Stimulated activated CD8-positive, alpha-beta memory T cell treated with anti-CD3 and anti-CD28 coated beads, Interleukin-12 subunit alpha, Interleukin-12 subunit beta, amount 100 ng/mL, for 4 hours (primary cell): ENCODE measurements around the gene STPG3.
A peak's percentile ranks its signal among the peaks of the same experiment; 100 is the strongest.

Experiments
- DNase-seq: peaks from one replicate; pipeline ENCODE4 v3.0.0-alpha.2; 2020; ENCODE audit warnings: low read depth

The STPG3 gene

DNA sequence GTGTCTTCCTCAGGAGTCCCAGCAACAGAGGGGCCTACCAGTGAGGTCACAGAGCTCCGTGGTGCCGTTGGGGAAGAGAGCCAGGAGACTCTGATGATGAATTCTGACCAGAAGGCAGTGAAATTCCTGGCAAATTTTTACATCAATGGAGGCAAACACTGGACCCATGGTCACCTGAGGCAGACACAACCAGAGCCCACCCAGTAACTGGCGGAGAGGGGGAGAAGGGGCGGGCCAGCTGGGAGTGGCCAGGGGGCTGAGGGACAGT, at the start of gene STPG3:
Gene STPG3, plus strand, starts transcription at position 93 of the 268 bp plus-strand sequence. Its CDS starts 1 bp downstream, at position 94.
- DNase-seq = no peak

DNA sequence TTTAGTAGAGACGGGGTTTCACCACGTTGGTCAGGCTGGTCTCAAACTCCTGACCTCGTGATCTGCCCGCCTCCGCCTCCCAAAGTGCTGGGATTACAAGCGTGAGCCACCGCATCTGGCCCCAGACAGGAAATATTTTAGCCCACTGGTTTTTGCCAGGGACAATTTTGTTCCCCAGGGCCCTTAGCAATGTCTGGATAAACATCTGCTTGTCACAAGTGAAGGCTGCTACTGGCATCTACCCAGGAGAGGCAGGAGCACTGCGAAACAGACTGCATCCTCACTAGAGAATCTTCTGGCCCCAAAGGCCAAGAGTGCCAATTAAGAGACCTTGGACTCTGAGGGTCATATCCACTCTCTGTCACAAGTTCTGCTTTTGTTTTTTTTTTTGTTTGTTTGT, 48.1 kb upstream of the STPG3 start:
- no peak for DNase-seq

DNA sequence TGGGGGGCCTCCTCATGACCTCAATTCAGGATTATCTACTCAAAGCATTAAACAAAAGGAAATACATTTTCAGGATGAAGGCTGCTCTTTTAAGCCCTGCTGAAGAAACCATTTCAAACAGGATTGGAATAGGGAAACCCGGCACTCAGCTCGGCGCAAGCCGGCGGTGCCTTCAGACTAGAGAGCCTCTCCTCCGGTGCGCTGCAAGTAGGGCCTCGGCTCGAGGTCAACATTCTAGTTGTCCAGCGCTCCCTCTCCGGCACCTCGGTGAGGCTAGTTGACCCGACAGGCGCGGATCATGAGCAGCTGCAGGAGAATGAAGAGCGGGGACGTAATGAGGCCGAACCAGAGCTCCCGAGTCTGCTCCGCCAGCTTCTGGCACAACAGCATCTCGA, 46.4 kb upstream of the STPG3 start:
- DNase-seq = no peak

GRCh38 chr9:137205126-137206069, 45.7 kb upstream of the STPG3 start, which contains the start of the genes NDOR1 and TMEM203:
NDOR1 (plus strand) TSS chr9:137205700; CDS start chr9:137205778, 78 bp downstream.
TMEM203 (minus strand) TSS chr9:137205648; CDS start chr9:137205414, 234 bp downstream.
- DNase-seq = peak; percentile 86

GRCh38 chr9:137206602-137207001, 44.5 kb upstream of the STPG3 start:
- no peak for DNase-seq

DNA sequence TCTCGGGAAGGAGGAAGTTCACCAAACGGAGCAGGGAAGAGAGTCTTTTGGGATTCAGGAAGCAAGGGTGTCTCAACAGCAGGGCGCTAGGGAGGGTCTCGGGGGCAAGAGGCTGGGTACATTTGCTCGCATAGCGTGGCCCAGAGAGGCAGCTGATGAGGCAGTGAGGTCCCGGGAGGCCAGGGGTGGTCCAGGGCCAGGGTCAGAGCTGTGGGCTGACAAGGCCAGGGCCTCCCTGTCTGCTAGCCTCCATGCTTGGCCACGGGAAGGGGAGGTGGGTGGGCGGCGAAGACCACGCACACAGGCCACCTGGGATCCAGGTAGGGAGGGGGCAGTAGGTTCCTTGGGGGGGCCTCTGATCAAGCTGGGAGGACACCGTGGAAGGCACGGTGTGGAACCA, 39.6 kb upstream of the STPG3 start:
- no peak for DNase-seq

DNA sequence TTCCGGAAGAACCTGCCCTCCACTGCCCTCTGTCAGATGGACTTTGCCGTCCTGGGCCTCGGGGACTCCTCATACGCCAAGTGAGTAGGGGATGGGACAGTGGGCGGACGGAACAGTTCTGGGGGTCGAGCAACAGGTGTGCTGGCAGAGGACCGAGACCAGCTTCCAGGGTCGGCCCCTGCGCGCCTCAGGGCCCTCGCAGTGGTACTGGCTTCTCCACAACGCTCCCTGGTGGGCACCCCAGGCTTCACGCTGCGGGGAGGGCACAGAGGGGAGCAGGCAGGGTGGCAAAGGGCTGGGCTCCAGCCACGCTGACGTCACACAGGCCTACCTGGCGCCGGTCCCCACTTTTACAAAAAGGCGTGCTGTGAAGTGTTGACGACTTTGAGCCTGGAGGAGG, 38.6 kb upstream of the STPG3 start:
- no peak for DNase-seq

DNA sequence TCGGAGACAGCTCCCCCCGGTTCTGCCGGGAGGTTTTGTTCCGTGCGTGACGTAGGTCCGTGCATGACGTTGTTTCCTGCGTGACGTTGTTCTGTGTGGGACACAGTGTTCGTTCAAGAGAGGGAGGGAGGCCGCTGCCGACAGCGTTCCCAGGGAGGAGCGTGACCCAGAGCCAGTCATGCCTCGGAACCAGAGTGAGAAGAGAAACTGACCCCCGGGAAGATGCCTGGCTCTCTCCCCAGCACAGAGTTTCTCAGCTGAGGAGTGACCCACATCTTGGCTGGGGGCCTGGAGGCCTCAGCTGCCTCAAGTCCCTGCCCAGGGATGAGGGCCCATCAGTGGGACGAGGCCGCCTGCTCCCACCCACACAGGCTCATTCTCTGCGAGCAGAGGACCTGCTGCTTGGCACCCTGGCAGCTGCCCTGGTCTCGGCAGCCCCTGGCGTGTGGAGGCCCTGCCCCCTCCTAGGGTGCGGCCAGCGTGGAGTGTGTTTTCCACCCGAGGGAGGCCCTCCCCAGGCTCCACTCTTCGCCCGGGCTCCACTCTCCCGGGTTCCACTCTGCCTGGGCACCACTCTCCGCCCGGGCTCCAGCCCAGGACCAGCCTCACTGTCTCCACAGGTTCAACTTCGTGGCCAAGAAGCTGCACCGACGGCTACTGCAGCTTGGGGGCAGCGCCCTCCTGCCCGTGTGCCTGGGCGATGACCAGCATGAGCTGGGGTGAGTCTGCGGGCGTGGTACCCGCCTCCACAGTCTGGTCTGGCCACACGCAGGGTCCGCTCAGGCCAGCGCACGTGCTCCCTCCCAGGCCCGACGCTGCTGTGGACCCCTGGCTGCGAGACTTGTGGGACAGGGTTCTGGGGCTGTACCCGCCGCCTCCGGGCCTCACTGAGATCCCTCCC, 37.7 kb upstream of the STPG3 start:
- no peak for DNase-seq

- no peak for DNase-seq
These were observed 36.5 kb upstream of the STPG3 start for GRCh38 chr9:137214620-137215019.

GRCh38 chr9:137215196-137215986, 35.7 kb upstream of the STPG3 start:
- DNase-seq = no peak

DNA sequence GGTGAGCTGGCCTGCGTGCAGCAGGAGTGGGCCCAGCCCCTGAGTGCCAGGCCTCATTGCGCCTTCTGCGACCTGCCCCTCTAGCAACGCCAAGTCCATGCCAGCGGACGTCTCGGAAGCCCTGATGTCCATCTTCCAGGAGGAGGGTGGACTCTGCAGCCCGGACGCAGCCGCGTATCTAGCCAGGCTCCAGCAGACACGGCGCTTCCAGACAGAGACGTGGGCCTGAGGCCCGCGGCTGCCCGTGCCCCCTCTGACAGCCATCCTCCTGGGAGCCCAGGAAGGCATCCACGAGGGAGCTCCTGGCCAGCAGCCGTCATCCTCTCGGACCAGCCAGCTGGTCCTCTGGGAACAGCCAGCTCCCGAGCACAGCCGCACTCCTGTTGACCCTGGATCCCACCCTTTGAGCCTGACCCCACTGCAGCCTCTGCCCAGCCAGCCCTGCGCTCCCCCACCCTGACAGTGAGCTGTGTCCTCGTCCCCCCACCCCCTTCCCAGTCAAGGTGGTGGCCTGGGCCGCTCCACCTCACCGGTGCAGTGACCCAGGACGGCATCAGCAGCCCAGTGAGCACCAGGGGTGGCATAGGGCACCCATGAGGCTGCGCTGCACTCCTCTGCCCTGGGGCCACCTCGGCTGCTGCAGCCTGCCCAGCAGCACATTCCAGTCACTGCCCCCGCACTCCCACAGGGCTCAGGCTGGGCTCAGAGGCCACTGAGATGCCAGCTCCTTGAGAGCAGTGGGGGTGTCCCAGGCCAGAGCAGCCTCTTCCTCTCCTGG, 34.7 kb upstream of the STPG3 start:
- DNase-seq = no peak

DNA sequence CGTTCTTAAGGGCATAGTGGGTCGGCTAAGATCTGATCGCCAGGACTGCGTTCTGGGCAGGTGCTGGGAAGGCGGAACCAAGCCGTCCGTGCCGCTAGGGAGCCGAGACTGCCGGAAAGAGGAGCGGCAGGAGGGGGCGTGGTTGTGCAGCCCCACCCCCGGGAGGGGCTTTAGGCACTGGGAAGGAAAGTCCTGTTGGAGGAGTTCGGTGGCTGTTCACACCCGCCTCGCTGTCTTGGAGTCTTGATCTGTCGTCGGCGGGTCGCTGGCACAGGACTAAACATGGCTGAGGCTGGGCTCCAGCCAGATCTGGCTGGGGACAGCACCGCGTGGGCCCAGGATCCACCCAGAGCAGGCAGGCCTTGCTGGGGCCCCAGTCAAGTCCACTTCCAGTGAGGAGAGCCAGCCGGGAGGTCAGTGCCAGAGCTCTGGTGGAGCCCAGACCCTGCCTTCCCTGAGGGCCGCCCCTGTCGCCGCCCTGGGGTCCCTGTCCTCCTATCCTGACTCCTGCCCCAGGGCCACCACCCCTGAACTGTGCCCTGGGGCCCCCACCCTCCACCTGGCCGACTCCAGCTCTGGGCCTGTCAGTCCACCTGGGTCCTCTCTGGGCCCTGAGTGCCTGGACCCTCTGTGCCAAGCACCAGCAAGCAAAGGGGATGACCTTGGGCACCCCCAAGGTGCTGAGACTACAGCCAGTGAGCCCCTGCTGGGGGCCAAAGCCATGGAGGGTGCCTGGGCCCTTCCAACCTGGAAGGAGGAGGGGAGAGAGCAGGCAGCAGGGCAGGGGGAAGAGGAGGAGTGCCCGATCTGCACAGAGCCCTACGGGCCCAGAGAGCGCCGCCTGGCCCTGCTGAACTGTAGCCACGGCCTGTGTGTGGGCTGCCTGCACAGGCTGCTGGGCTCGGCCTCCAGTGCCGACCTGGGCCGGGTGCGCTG, 33.5 kb upstream of the STPG3 start:
- DNase-seq = no peak

- no peak for DNase-seq
These were observed 32.8 kb upstream of the STPG3 start for GRCh38 chr9:137218212-137218753.

GRCh38 chr9:137218754-137219271, 32.3 kb upstream of the STPG3 start:
- DNase-seq = no peak

GRCh38 chr9:137219757-137220316, 31.2 kb upstream of the STPG3 start:
- DNase-seq = no peak

DNA sequence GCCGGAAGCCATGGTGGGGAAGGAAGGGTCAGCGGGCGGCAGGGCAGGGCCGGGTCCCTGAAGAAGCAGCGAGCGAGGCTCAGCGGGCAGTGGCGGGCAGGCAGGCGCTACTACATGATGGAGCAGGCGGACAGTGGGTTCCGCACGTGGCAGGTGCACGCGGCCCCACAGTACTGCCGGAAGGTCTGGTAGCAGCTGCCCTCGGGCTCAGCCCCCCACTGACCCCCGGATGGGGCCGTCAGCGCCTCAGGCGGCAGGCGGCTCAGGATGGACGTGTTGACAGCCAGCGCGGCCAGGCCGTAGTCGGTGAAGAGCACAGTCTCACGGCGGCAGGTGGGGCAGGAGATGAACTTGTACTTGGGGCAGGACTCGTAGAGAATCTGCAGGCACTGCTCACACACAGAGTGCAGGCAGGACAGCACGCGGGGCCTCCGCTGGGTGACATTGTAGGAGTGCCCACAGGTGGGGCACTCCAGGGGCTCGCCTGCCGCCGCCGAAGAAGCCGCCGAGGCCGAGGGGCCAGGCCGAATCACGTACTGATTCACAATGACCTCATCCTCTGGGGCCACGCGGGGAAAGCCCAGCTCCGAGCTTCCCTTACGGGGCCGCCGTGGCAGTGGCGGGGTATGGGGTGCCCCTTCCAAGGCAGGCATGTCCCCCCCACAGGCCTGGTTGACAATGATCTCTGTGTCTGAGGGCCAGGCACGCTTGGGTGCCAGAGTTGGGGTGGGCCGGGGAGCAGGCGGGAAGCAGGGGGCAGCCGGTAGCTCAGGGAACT, 30.6 kb upstream of the STPG3 start:
- DNase-seq = no peak

DNA sequence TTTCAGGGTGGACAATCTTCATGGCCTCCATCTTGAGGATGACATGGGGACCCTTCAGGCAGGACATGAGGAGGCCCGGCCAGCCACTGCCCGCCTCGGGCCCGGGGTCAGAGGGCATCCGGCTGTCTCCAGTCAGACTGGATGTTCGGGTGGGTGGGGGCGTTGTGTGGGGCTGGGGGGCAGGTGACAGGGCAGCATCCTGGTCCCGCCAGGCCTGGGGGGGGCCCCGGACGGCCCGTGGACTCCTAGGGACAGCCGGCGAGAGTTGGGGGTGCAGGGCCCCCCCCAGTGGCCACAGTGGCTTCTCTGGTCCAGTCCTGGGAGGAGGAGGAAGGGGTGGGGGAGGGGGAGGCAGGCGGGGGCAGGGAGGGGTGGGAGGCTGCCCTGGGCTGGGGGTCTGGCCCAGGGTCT, 30.0 kb upstream of the STPG3 start:
- no peak for DNase-seq

DNA sequence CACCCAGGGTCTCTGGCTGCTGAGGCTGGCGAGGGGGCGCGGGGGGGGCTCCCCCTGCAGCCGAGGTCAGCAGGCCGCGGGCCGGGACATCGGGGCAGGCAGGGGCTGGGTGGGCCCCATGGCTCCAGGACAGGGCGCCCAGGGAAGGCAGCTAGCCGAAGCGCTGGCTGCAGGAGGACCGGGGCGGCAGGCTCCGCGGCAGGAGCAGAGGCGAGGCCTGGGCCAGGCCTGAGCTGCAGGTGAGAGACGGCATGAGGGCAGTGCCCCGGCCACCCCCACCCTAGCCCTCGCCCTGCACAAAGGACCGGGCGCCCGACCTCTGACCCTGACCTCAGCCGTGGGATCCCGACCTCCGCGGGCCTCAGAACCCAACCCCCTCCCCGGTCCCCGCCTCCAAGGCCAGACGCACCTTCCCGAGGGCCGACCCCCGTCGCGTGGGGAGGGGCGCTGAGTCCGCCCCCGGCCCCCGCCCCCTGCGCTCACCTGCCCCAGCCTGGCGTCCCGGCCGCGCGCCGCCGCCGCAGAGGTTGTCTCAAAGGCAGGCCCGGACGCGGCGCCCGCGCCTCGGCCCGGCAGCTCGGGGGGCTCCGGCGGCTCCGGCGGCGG, 29.5 kb upstream of the STPG3 start:
- no peak for DNase-seq
